Measurements from ENCODE around the gene DHRS3. TPM values are rescaled to one million over a fixed set of nuclear protein-coding genes. Genes with fewer than 3 reads are reported as not detected.

DHRS3 gene, protein sequence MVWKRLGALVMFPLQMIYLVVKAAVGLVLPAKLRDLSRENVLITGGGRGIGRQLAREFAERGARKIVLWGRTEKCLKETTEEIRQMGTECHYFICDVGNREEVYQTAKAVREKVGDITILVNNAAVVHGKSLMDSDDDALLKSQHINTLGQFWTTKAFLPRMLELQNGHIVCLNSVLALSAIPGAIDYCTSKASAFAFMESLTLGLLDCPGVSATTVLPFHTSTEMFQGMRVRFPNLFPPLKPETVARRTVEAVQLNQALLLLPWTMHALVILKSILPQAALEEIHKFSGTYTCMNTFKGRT
- 100 to 1,000 TPM in 1 of 5 donors, 10 to 100 TPM in 4; 56.4 to 107 (median 90.8) TPM for total RNA-seq
- 39.2 TPM for total RNA-seq (2013)
- total RNA-seq = 24.1 to 118 (median 60.4) reads per million in 29 experiments

- H3K27ac Mint-ChIP-seq = peak within 1 kb of the TSS; percentile 91 to 97
- peak within 1 kb of the TSS; percentile 67 for H3K27ac ChIP-seq (ENCODE audit: low read length)
- POLR2A ChIA-PET = interaction anchor here (0.6 to 1.0 kb wide), 9 partner anchors 13 to 692 kb away, joined by 3 to 18 read pairs (median 6); no protein-coding TSS in a partner anchor
- DNase-seq = peak; percentile 52 to 84 (median 68)
- peaks cover 0 to 2% of the 10 kb centered on the region in 2 donors for H3K27me3 Mint-ChIP-seq
- peaks cover 10% of the 10 kb centered on the region for H3K36me3 Mint-ChIP-seq
- CTCF ChIA-PET = interaction anchor here (0.6 to 8.0 kb wide), 14 partner anchors 12 to 601 kb away, joined by 3 to 47 read pairs (median 4); no protein-coding TSS in a partner anchor
- peaks cover 14 to 64% of the 10 kb centered on the region in 2 experiments for H3K4me1 ChIP-seq (ENCODE audit: control insufficient read depth in 1 of 2, extremely low read depth in 1 of 2, insufficient read depth in 2 of 2, low read length in 2 of 2)
- H3K4me1 Mint-ChIP-seq = peaks cover 54 to 67% (median 64%) of the 10 kb centered on the region in 3 donors
- under 1% methylated on average over 39 of the region's 69 CpGs for WGBS (ENCODE audit: insufficient coverage)
- H3K27me3 ChIP-seq (replicated peaks in 1 of 2; ENCODE audit: control insufficient read depth in 2 of 2, extremely low read depth in 1 of 2, insufficient read depth in 2 of 2, low read length in 1 of 2) = peaks cover 0 to 16% of the 10 kb centered on the region in 2 experiments
- no peaks in the 10 kb centered on the region for H3K9me3 Mint-ChIP-seq
- peak within 1 kb of the TSS; percentile 97 to 99 (median 98) for H3K4me3 Mint-ChIP-seq
- H3K9me3 ChIP-seq = no peaks in the 10 kb centered on the region
- H3K36me3 ChIP-seq (ENCODE audit: control insufficient read depth in 2 of 2, extremely low read depth in 1 of 2, insufficient read depth in 1 of 2, low read length in 1 of 2) = no peaks in the 10 kb centered on the region
- peak within 1 kb of the TSS; percentile 87 to 95 for H3K4me3 ChIP-seq (ENCODE audit: control insufficient read depth in 1 of 2, extremely low read depth in 1 of 2, low read length in 1 of 2)
- ATAC-seq (replicated peaks in 1 of 4) = peak; percentile 56 to 64 (median 58)
Observed at GRCh38 chr1:12617901-12618660, at the start of gene DHRS3. DHRS3 (minus strand) TSS chr1:12618210; CDS start chr1:12617348, 862 bp downstream.

GRCh38 chr1:12666141-12666735 lies 48.2 kb upstream of the DHRS3 start:
- 88% methylated on average over 13 of the region's 15 CpGs for WGBS (ENCODE audit: insufficient coverage)
- no peak overlapping the region for H3K4me3 Mint-ChIP-seq
- H3K9me3 Mint-ChIP-seq = peaks cover 5 to 14% (median 7%) of the 10 kb centered on the region in 3 donors
- Histone ChIP-seq H3K36me3 (ENCODE audit: control insufficient read depth in 2 of 2, extremely low read depth in 1 of 2, insufficient read depth in 1 of 2, low read length in 1 of 2) (no peaks in the 10 kb centered on the region), H3K9me3 (no peaks in the 10 kb centered on the region), H3K4me1 (ENCODE audit: control insufficient read depth in 1 of 2, extremely low read depth in 1 of 2, insufficient read depth in 2 of 2, low read length in 2 of 2) (no peaks in the 10 kb centered on the region), H3K4me3 (ENCODE audit: control insufficient read depth in 1 of 2, extremely low read depth in 1 of 2, low read length in 1 of 2) (no peak overlapping the region), H3K27me3 (replicated peaks in 1 of 2; ENCODE audit: control insufficient read depth in 2 of 2, extremely low read depth in 1 of 2, insufficient read depth in 2 of 2, low read length in 1 of 2) (peaks cover 0 to 4% of the 10 kb centered on the region in 2 experiments), H3K27ac (ENCODE audit: low read length) (no peak overlapping the region)
- POLR2A ChIA-PET = no interaction called here
- no peak for DNase-seq
- no peaks in the 10 kb centered on the region for H3K4me1 Mint-ChIP-seq
- H3K27me3 Mint-ChIP-seq = peaks cover 0 to 10% of the 10 kb centered on the region in 2 donors
- H3K27ac Mint-ChIP-seq = no peak overlapping the region
- no peak for ATAC-seq (replicated peaks in 1 of 4)
- H3K36me3 Mint-ChIP-seq = peaks cover 3% of the 10 kb centered on the region
- CTCF ChIA-PET = no interaction called here

- peaks cover 5 to 14% (median 7%) of the 10 kb centered on the region in 3 donors for H3K9me3 Mint-ChIP-seq
- peaks cover 0 to 4% of the 10 kb centered on the region in 2 experiments for H3K27me3 ChIP-seq (replicated peaks in 1 of 2; ENCODE audit: control insufficient read depth in 2 of 2, extremely low read depth in 1 of 2, insufficient read depth in 2 of 2, low read length in 1 of 2)
- no peaks in the 10 kb centered on the region for H3K9me3 ChIP-seq
- DNase-seq (no peak), ATAC-seq (replicated peaks in 1 of 4) (no peak)
- WGBS (ENCODE audit: insufficient coverage) = 100% methylated on average over 2 of the region's 4 CpGs
- H3K4me1 ChIP-seq (ENCODE audit: control insufficient read depth in 1 of 2, extremely low read depth in 1 of 2, insufficient read depth in 2 of 2, low read length in 2 of 2) = no peaks in the 10 kb centered on the region
- peaks cover 0 to 10% of the 10 kb centered on the region in 2 donors for H3K27me3 Mint-ChIP-seq
- POLR2A ChIA-PET = no interaction called here
- CTCF ChIA-PET = interaction anchor here in 1 of 2 donors (1.0 kb wide), 1 partner anchor 270 kb away, joined by 4 read pairs; no protein-coding TSS in a partner anchor
- H3K27ac ChIP-seq (ENCODE audit: low read length) = no peak overlapping the region
- H3K27ac Mint-ChIP-seq = no peak overlapping the region
- H3K36me3 ChIP-seq (ENCODE audit: control insufficient read depth in 2 of 2, extremely low read depth in 1 of 2, insufficient read depth in 1 of 2, low read length in 1 of 2) = no peaks in the 10 kb centered on the region
- no peaks in the 10 kb centered on the region for H3K4me1 Mint-ChIP-seq
- H3K4me3 ChIP-seq (ENCODE audit: control insufficient read depth in 1 of 2, extremely low read depth in 1 of 2, low read length in 1 of 2) = no peak overlapping the region
- H3K4me3 Mint-ChIP-seq = no peak overlapping the region
- H3K36me3 Mint-ChIP-seq = peaks cover 3% of the 10 kb centered on the region
Observed at GRCh38 chr1:12665511-12665910, 47.5 kb upstream of the DHRS3 start.

DNA sequence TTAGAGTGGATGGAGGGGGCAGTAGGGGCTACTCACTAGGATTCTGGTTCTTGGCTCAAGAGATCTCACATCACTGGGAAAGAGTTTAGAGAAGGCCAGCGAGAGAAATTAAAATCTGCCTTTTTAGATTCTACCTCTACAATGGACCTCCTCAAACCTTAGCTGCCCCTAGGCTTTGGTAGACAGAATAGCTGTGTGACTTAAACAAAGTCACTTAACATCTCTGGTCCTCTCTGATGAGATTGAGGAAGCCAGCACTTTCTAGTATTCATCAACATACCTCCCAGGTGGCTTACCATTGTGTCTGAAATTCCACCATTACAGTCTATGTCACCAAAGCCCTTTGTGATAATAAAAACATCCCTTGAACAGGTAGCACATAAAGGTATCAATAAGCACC lies 44.5 kb upstream of the DHRS3 start:
- H3K9me3 ChIP-seq = no peaks in the 10 kb centered on the region
- CTCF ChIA-PET = no interaction called here
- no CpG with 5 or more reads among the region's 1 CpG for WGBS (ENCODE audit: insufficient coverage)
- Mint-ChIP-seq H3K9me3 (peaks cover 0 to 4% (median 0%) of the 10 kb centered on the region in 3 donors), H3K27me3 (peaks cover 0 to 7% of the 10 kb centered on the region in 2 donors), H3K27ac (no peak overlapping the region), H3K36me3 (no peaks in the 10 kb centered on the region), H3K4me3 (no peak overlapping the region), H3K4me1 (peaks cover 4 to 7% (median 6%) of the 10 kb centered on the region in 3 donors)
- H3K4me3 ChIP-seq (ENCODE audit: control insufficient read depth in 1 of 2, extremely low read depth in 1 of 2, low read length in 1 of 2) = no peak overlapping the region
- no peaks in the 10 kb centered on the region for H3K36me3 ChIP-seq (ENCODE audit: control insufficient read depth in 2 of 2, extremely low read depth in 1 of 2, insufficient read depth in 1 of 2, low read length in 1 of 2)
- DNase-seq (no peak), ATAC-seq (replicated peaks in 1 of 4) (no peak)
- peaks cover 0 to 9% of the 10 kb centered on the region in 2 experiments for H3K27me3 ChIP-seq (replicated peaks in 1 of 2; ENCODE audit: control insufficient read depth in 2 of 2, extremely low read depth in 1 of 2, insufficient read depth in 2 of 2, low read length in 1 of 2)
- POLR2A ChIA-PET = no interaction called here
- no peak overlapping the region for H3K27ac ChIP-seq (ENCODE audit: low read length)
- H3K4me1 ChIP-seq (ENCODE audit: control insufficient read depth in 1 of 2, extremely low read depth in 1 of 2, insufficient read depth in 2 of 2, low read length in 2 of 2) = peaks cover 0 to 4% of the 10 kb centered on the region in 2 experiments

GRCh38 chr1:12661606-12662219 lies 43.7 kb upstream of the DHRS3 start:
- Mint-ChIP-seq H3K27ac (no peak overlapping the region), H3K4me3 (no peak overlapping the region), H3K9me3 (peaks cover 0 to 4% (median 0%) of the 10 kb centered on the region in 3 donors), H3K4me1 (peaks cover 4 to 7% (median 6%) of the 10 kb centered on the region in 3 donors), H3K36me3 (no peaks in the 10 kb centered on the region), H3K27me3 (peaks cover 0 to 7% of the 10 kb centered on the region in 2 donors)
- WGBS (ENCODE audit: insufficient coverage) = 94% methylated on average over 2 of the region's 6 CpGs
- Histone ChIP-seq H3K4me1 (ENCODE audit: control insufficient read depth in 1 of 2, extremely low read depth in 1 of 2, insufficient read depth in 2 of 2, low read length in 2 of 2) (peaks cover 0 to 4% of the 10 kb centered on the region in 2 experiments), H3K27ac (ENCODE audit: low read length) (no peak overlapping the region), H3K36me3 (ENCODE audit: control insufficient read depth in 2 of 2, extremely low read depth in 1 of 2, insufficient read depth in 1 of 2, low read length in 1 of 2) (no peaks in the 10 kb centered on the region), H3K9me3 (no peaks in the 10 kb centered on the region), H3K27me3 (replicated peaks in 1 of 2; ENCODE audit: control insufficient read depth in 2 of 2, extremely low read depth in 1 of 2, insufficient read depth in 2 of 2, low read length in 1 of 2) (peaks cover 0 to 9% of the 10 kb centered on the region in 2 experiments), H3K4me3 (ENCODE audit: control insufficient read depth in 1 of 2, extremely low read depth in 1 of 2, low read length in 1 of 2) (no peak overlapping the region)
- ATAC-seq (replicated peaks in 1 of 4) (no peak), DNase-seq (no peak)
- POLR2A ChIA-PET = no interaction called here
- CTCF ChIA-PET = no interaction called here

Data from T-cell (primary cell).